T-helper 2 cell treated with Interferon-gamma antibody and Interleukin-4, amounts not matched to agents 5 μg/mL and 100 μg/mL, for 36 hours (primary cell): Measurements from ENCODE around the gene NXPH4.
A peak's percentile ranks its signal among the peaks of the same experiment; 100 is the strongest.

Experiments used
- DNase-seq: peaks from one replicate; pipeline ENCODE4 v3.0.0; 2021; ENCODE audit warnings: low spot score
- H3K27ac Mint-ChIP-seq: one replicate; pipeline ENCODE4 v1.8.0; 2021; ENCODE audit warnings: mild to moderate bottlenecking, mixed read lengths
- H3K27me3 Mint-ChIP-seq: one replicate; pipeline ENCODE4 v1.8.0; 2021; ENCODE audit warnings: low read depth, mixed read lengths
- H3K36me3 Mint-ChIP-seq: one replicate; pipeline ENCODE4 v1.8.0; 2021; ENCODE audit warnings: low read depth, mixed read lengths
- H3K4me1 Mint-ChIP-seq: one replicate; pipeline ENCODE4 v1.8.0; 2021; ENCODE audit warnings: low read depth, mixed read lengths
- H3K4me3 Mint-ChIP-seq: one replicate; pipeline ENCODE4 v1.8.0; 2022; ENCODE audit warnings: mild to moderate bottlenecking, moderate library complexity, mixed read lengths
- H3K9me3 Mint-ChIP-seq: one replicate; pipeline ENCODE4 v1.8.0; 2021; ENCODE audit warnings: mixed read lengths

Gene NXPH4

GRCh38 chr12:57216014-57216911 is at the start of gene NXPH4:
TSS of gene NXPH4 (plus strand) at chr12:57216794. CDS start at chr12:57216970, 176 bp downstream.
- Mint-ChIP-seq H3K9me3 (no peaks in the 10 kb centered on the region), H3K4me3 (peak within 1 kb of the TSS; percentile 88), H3K4me1 (peaks cover 34% of the 10 kb centered on the region), H3K36me3 (no peaks in the 10 kb centered on the region), H3K27me3 (peaks cover 67% of the 10 kb centered on the region), H3K27ac (peak within 1 kb of the TSS; percentile 53)
- DNase-seq = peak; percentile 48

- no peaks in the 10 kb centered on the region for H3K4me1 Mint-ChIP-seq
- peaks cover 6% of the 10 kb centered on the region for H3K27me3 Mint-ChIP-seq
- H3K36me3 Mint-ChIP-seq = no peaks in the 10 kb centered on the region
- peak; percentile 32 for DNase-seq
- no peak overlapping the region for H3K27ac Mint-ChIP-seq
- no peaks in the 10 kb centered on the region for H3K9me3 Mint-ChIP-seq
- H3K4me3 Mint-ChIP-seq = no peak overlapping the region
Measured at GRCh38 chr12:57166971-57167371, 49.6 kb upstream of the NXPH4 start.

- Mint-ChIP-seq H3K27me3 (peaks cover 6% of the 10 kb centered on the region), H3K4me3 (no peak overlapping the region), H3K9me3 (no peaks in the 10 kb centered on the region), H3K36me3 (no peaks in the 10 kb centered on the region), H3K4me1 (no peaks in the 10 kb centered on the region), H3K27ac (no peak overlapping the region)
- no peak for DNase-seq
Measured at GRCh38 chr12:57168058-57168457, 48.5 kb upstream of the NXPH4 start.

- H3K4me3 Mint-ChIP-seq = no peak overlapping the region
- H3K4me1 Mint-ChIP-seq = no peaks in the 10 kb centered on the region
- no peak for DNase-seq
- H3K9me3 Mint-ChIP-seq = no peaks in the 10 kb centered on the region
- no peaks in the 10 kb centered on the region for H3K36me3 Mint-ChIP-seq
- peaks cover 6% of the 10 kb centered on the region for H3K27me3 Mint-ChIP-seq
- H3K27ac Mint-ChIP-seq = no peak overlapping the region
Measured at GRCh38 chr12:57169046-57169795, 47.4 kb upstream of the NXPH4 start.

GRCh38 chr12:57169969-57170368 is 46.6 kb upstream of the NXPH4 start:
- Mint-ChIP-seq H3K9me3 (no peaks in the 10 kb centered on the region), H3K27ac (no peak overlapping the region), H3K4me3 (no peak overlapping the region), H3K27me3 (peaks cover 6% of the 10 kb centered on the region), H3K36me3 (no peaks in the 10 kb centered on the region), H3K4me1 (no peaks in the 10 kb centered on the region)
- DNase-seq = no peak

- no peak overlapping the region for H3K27ac Mint-ChIP-seq
- H3K4me1 Mint-ChIP-seq = no peaks in the 10 kb centered on the region
- peaks cover 6% of the 10 kb centered on the region for H3K27me3 Mint-ChIP-seq
- no peaks in the 10 kb centered on the region for H3K9me3 Mint-ChIP-seq
- no peak for DNase-seq
- H3K4me3 Mint-ChIP-seq = no peak overlapping the region
- H3K36me3 Mint-ChIP-seq = no peaks in the 10 kb centered on the region
Measured at GRCh38 chr12:57170408-57170807, 46.2 kb upstream of the NXPH4 start.

GRCh38 chr12:57170927-57171326 is 45.7 kb upstream of the NXPH4 start:
- H3K27ac Mint-ChIP-seq = no peak overlapping the region
- DNase-seq = no peak
- no peak overlapping the region for H3K4me3 Mint-ChIP-seq
- H3K4me1 Mint-ChIP-seq = no peaks in the 10 kb centered on the region
- peaks cover 6% of the 10 kb centered on the region for H3K27me3 Mint-ChIP-seq
- H3K9me3 Mint-ChIP-seq = no peaks in the 10 kb centered on the region
- H3K36me3 Mint-ChIP-seq = no peaks in the 10 kb centered on the region

- no peak overlapping the region for H3K27ac Mint-ChIP-seq
- H3K36me3 Mint-ChIP-seq = no peaks in the 10 kb centered on the region
- no peak overlapping the region for H3K4me3 Mint-ChIP-seq
- H3K9me3 Mint-ChIP-seq = no peaks in the 10 kb centered on the region
- DNase-seq = no peak
- H3K27me3 Mint-ChIP-seq = peaks cover 6% of the 10 kb centered on the region
- H3K4me1 Mint-ChIP-seq = no peaks in the 10 kb centered on the region
Measured at GRCh38 chr12:57171668-57172067, 44.9 kb upstream of the NXPH4 start.

- Mint-ChIP-seq H3K4me3 (no peak overlapping the region), H3K27ac (no peak overlapping the region), H3K4me1 (no peaks in the 10 kb centered on the region), H3K9me3 (no peaks in the 10 kb centered on the region), H3K27me3 (peaks cover 6% of the 10 kb centered on the region), H3K36me3 (no peaks in the 10 kb centered on the region)
- peak; percentile 13 for DNase-seq
Measured at GRCh38 chr12:57173089-57173488, 43.5 kb upstream of the NXPH4 start.

GRCh38 chr12:57173683-57174082 is 42.9 kb upstream of the NXPH4 start:
- no peak overlapping the region for H3K4me3 Mint-ChIP-seq
- DNase-seq = no peak
- peaks cover 6% of the 10 kb centered on the region for H3K27me3 Mint-ChIP-seq
- H3K4me1 Mint-ChIP-seq = no peaks in the 10 kb centered on the region
- H3K9me3 Mint-ChIP-seq = no peaks in the 10 kb centered on the region
- no peak overlapping the region for H3K27ac Mint-ChIP-seq
- no peaks in the 10 kb centered on the region for H3K36me3 Mint-ChIP-seq

GRCh38 chr12:57175428-57176138 is 41.0 kb upstream of the NXPH4 start:
- H3K27me3 Mint-ChIP-seq = peaks cover 6% of the 10 kb centered on the region
- no peaks in the 10 kb centered on the region for H3K4me1 Mint-ChIP-seq
- no peak overlapping the region for H3K4me3 Mint-ChIP-seq
- H3K27ac Mint-ChIP-seq = no peak overlapping the region
- no peaks in the 10 kb centered on the region for H3K36me3 Mint-ChIP-seq
- DNase-seq = peak; percentile 38
- H3K9me3 Mint-ChIP-seq = no peaks in the 10 kb centered on the region

GRCh38 chr12:57176139-57176477 is 40.5 kb upstream of the NXPH4 start:
- Mint-ChIP-seq H3K4me3 (no peak overlapping the region), H3K27ac (no peak overlapping the region), H3K4me1 (no peaks in the 10 kb centered on the region), H3K36me3 (no peaks in the 10 kb centered on the region), H3K9me3 (no peaks in the 10 kb centered on the region), H3K27me3 (peaks cover 4% of the 10 kb centered on the region)
- no peak for DNase-seq

- Mint-ChIP-seq H3K36me3 (no peaks in the 10 kb centered on the region), H3K27ac (no peak overlapping the region), H3K27me3 (no peaks in the 10 kb centered on the region), H3K4me1 (no peaks in the 10 kb centered on the region), H3K4me3 (no peak overlapping the region), H3K9me3 (no peaks in the 10 kb centered on the region)
- DNase-seq = no peak
Measured at GRCh38 chr12:57176846-57177245, 39.7 kb upstream of the NXPH4 start.

- Mint-ChIP-seq H3K4me3 (no peak overlapping the region), H3K36me3 (no peaks in the 10 kb centered on the region), H3K27me3 (no peaks in the 10 kb centered on the region), H3K4me1 (no peaks in the 10 kb centered on the region), H3K9me3 (no peaks in the 10 kb centered on the region), H3K27ac (no peak overlapping the region)
- DNase-seq = no peak
Measured at GRCh38 chr12:57177354-57177753, 39.2 kb upstream of the NXPH4 start.
